RWPE1 (cell line): ENCODE measurements around the gene GLI1.

Source experiments
- CTCF ChIA-PET: fragments of 350-600 bp; sonication (Branson Sonifier 250); formaldehyde crosslinking; extraction: SDS; loops from one replicate; lab custom pipeline; 2021; lab: Yijun Ruan, JAX
- POLR2A ChIA-PET: fragments of 400-600 bp; formaldehyde crosslinking; extraction: SDS; loops from one replicate; lab custom pipeline; 2020; ENCODE audit warnings: antibody characterized with exemption; ENCODE audit not compliant: low non-redundant PET; lab: Yijun Ruan, JAX
- DNase-seq: peaks from one replicate; pipeline ENCODE4 v3.0.0; 2012; ENCODE audit warnings: low spot score
- H3K27ac ChIP-seq: fragments of 450-650 bp; 2 replicates; pipeline ENCODE4 v1.5.1; 2017
- TF ChIP-seq, protein P1 (sequence below): fragments of 450-650 bp; conservative IDR thresholded peaks from 2 replicates; pipeline ENCODE4 v1.5.1; 2017; ENCODE audit warnings: low read depth, mild to moderate bottlenecking

The GLI1 gene

DNA sequence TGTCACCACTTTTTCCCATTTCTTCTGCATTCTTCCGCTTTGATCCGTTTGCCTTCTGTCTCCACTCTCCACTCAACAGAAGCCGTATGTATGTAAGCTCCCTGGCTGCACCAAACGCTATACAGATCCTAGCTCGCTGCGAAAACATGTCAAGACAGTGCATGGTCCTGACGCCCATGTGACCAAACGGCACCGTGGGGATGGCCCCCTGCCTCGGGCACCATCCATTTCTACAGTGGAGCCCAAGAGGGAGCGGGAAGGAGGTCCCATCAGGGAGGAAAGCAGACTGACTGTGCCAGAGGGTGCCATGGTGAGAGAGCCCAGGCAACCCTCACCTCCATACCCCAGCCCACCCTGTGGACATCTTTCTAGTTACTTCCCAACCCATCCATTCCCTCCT lies 8.3 kb downstream of the GLI1 start:
- ChIA-PET CTCF (no interaction called here), POLR2A (no interaction called here)

DNA sequence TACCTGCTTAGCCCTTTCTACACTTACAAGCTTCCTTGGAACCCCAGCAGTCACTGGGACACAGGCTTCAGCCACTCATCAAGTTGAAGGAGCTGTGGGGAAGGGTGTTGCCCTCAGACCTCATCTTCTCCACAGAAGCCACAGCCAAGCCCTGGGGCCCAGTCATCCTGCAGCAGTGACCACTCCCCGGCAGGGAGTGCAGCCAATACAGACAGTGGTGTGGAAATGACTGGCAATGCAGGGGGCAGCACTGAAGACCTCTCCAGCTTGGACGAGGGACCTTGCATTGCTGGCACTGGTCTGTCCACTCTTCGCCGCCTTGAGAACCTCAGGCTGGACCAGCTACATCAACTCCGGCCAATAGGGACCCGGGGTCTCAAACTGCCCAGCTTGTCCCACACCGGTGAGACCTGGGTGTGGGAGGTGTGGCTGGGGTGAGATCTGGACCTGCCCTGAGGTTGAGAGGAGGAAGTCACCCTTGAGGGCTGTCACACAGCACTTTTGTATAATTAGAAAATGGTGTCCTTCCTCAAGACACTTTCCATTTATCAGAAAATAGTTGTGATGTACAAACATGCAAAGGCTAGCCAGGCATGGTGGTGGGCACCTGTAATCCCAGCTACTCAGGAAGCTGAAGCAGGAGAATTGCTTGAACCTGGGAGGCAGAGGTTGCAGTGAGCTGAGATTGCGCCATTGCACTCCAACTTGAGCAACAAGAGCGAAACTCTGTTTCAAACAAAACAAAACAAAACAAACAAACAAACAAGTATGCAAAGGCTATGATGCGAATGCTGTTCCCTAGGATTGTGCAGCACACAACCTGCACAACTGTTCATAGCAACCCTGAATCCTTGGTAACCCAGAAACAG lies 9.9 kb downstream of the GLI1 start:
- POLR2A ChIA-PET, result no interaction called here
- no peak for DNase-seq
- CTCF ChIA-PET, result no interaction called here
- no peak overlapping the region for H3K27ac ChIP-seq
- TF ChIP-seq, protein P1, sequence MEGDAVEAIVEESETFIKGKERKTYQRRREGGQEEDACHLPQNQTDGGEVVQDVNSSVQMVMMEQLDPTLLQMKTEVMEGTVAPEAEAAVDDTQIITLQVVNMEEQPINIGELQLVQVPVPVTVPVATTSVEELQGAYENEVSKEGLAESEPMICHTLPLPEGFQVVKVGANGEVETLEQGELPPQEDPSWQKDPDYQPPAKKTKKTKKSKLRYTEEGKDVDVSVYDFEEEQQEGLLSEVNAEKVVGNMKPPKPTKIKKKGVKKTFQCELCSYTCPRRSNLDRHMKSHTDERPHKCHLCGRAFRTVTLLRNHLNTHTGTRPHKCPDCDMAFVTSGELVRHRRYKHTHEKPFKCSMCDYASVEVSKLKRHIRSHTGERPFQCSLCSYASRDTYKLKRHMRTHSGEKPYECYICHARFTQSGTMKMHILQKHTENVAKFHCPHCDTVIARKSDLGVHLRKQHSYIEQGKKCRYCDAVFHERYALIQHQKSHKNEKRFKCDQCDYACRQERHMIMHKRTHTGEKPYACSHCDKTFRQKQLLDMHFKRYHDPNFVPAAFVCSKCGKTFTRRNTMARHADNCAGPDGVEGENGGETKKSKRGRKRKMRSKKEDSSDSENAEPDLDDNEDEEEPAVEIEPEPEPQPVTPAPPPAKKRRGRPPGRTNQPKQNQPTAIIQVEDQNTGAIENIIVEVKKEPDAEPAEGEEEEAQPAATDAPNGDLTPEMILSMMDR, result no peak

More for the DNA sequence above, 8.3 kb downstream of the GLI1 start:
- TF ChIP-seq, protein P1, result no peak
- H3K27ac ChIP-seq, result no peak overlapping the region
- no peak for DNase-seq

DNA sequence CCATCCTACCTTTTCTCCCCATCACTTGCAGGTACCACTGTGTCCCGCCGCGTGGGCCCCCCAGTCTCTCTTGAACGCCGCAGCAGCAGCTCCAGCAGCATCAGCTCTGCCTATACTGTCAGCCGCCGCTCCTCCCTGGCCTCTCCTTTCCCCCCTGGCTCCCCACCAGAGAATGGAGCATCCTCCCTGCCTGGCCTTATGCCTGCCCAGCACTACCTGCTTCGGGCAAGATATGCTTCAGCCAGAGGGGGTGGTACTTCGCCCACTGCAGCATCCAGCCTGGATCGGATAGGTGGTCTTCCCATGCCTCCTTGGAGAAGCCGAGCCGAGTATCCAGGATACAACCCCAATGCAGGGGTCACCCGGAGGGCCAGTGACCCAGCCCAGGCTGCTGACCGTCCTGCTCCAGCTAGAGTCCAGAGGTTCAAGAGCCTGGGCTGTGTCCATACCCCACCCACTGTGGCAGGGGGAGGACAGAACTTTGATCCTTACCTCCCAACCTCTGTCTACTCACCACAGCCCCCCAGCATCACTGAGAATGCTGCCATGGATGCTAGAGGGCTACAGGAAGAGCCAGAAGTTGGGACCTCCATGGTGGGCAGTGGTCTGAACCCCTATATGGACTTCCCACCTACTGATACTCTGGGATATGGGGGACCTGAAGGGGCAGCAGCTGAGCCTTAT lies 10.8 kb downstream of the GLI1 start:
- no peak overlapping the region for H3K27ac ChIP-seq
- DNase-seq, result no peak
- TF ChIP-seq, protein P1, result no peak
- ChIA-PET CTCF (no interaction called here), POLR2A (no interaction called here)

- DNase-seq, result no peak
- H3K27ac ChIP-seq, result no peak overlapping the region
- TF ChIP-seq, protein P1, result no peak
- ChIA-PET POLR2A (no interaction called here), CTCF (interaction anchor here (0.6 to 1.3 kb wide), 3 partner anchors 12 to 435 kb away, joined by 4 to 7 read pairs (median 4); partner anchors contain the start of gene GLI1)
Observed at GRCh38 chr12:57470970-57471656, 11.5 kb downstream of the GLI1 start.

DNA sequence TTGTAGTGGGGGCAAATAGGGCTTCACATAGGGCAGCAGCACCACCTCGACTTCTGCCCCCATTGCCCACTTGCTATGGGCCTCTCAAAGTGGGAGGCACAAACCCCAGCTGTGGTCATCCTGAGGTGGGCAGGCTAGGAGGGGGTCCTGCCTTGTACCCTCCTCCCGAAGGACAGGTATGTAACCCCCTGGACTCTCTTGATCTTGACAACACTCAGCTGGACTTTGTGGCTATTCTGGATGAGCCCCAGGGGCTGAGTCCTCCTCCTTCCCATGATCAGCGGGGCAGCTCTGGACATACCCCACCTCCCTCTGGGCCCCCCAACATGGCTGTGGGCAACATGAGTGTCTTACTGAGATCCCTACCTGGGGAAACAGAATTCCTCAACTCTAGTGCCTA lies 12.1 kb downstream of the GLI1 start:
- POLR2A ChIA-PET, result no interaction called here
- TF ChIP-seq, protein P1, result no peak
- CTCF ChIA-PET, result interaction anchor here (0.6 to 1.3 kb wide), 3 partner anchors 13 to 436 kb away, joined by 4 to 7 read pairs (median 4); partner anchors contain the start of gene GLI1
- no peak overlapping the region for H3K27ac ChIP-seq
- no peak for DNase-seq

GRCh38 chr12:57472391-57472790 lies 12.8 kb downstream of the GLI1 start:
- POLR2A ChIA-PET, result no interaction called here
- H3K27ac ChIP-seq, result no peak overlapping the region
- CTCF ChIA-PET, result interaction anchor here (1.2 to 1.3 kb wide), 2 partner anchors 14 to 20 kb away, joined by 4 read pairs; partner anchors contain the start of gene GLI1
- TF ChIP-seq, protein P1, result no peak
- no peak for DNase-seq
